H1 (cell line): ENCODE results near the gene SLX4. TPM values are rescaled to one million over a fixed set of nuclear protein-coding genes. Genes with fewer than 3 reads are reported as not detected.

ENCODE experiments used
- CBX5 ChIP-seq: fragments of 300-800, 300-1000 bp; sonication (generic); IDR thresholded peaks from 2 replicates; pipeline ENCODE4 v1.7.1; 2016; ENCODE audit warnings: antibody characterized with exemption, low read length, low read depth
- KDM4A ChIP-seq: IDR thresholded peaks from one replicate; pipeline ENCODE4 v1.7.1; 2012; ENCODE audit warnings: low read depth, mild to moderate bottlenecking, moderate library complexity, low read length, inconsistent platforms; ENCODE audit not compliant: severe bottlenecking
- polyA plus RNA-seq, 7 experiments: library from polyadenylated mRNA; depleted of rRNA in 3 of 7; stranded (reverse) in 5 of 7; unstranded in 2 of 7; fragments of >200 nt in 5 of 7; fragments of 200-250 nt in 2 of 7; gene quantifications; 1 replicate in 5 of 7; 2 replicates in 1 of 7; 4 replicates in 1 of 7; pipeline versions ENCODE4 v1.2.1 to v1.2.3, GENCODE V29; 2011 to 2013; ENCODE audit warnings: missing spikeins in 2 of 7, mixed read lengths in 2 of 7
- total RNA-seq: library from RNA; stranded (reverse); fragmentation: NEBNext Ultra II Directional; extraction: Animal tissue kit (Norgen Biotek cat#: 25700); gene quantifications from 2 replicates; pipeline ENCODE4 v1.2.1, GENCODE V29; 2021

Gene SLX4
- total and polyA plus RNA-seq, 2 of the 8 experiments (the other 6 are each of a cell fraction or from before 2014, with no cell fraction given): 4.4 to 11.4 TPM

- TF ChIP-seq CBX5 (no peak), KDM4A (no peak)
These were observed 5.0 kb downstream of the SLX4 start (continued) for GRCh38 chr16:3606441-3606840.
